Caco-2 (cell line): ENCODE results near the gene TOM1L1. TPM values are rescaled to one million over a fixed set of nuclear protein-coding genes. Genes with fewer than 3 reads are reported as not detected.

Experiments used
- BruUV-seq: library from RNA; stranded (reverse); fragments of 400-500 nt; replicated peaks from 2 replicates; lab custom pipeline; 2021; lab: Mats Ljungman, UMichigan
- CTCF ChIA-PET: fragments of 300-600 bp; sonication (Branson Sonifier 250); formaldehyde crosslinking; loops from one replicate; lab custom pipeline; 2022; ENCODE audit warnings: antibody characterized with exemption; lab: Charles Lee
- POLR2A ChIA-PET: fragments of 300-600 bp; sonication (Branson Sonifier 250); formaldehyde crosslinking; loops from one replicate; lab custom pipeline; 2022; ENCODE audit warnings: antibody characterized with exemption; lab: Charles Lee
- DNase-seq, 2 experiments: peaks; one replicate each; pipeline versions ENCODE4 v3.0.0 to v3.0.0-alpha.2; 2020 to 2022
- H3K27me3 ChIP-seq: replicated peaks from 2 replicates; pipeline ENCODE4 v1.6.0; 2011; ENCODE audit warnings: low read length; ENCODE audit not compliant: control insufficient read depth, insufficient read depth
- H3K36me3 ChIP-seq: 2 replicates; pipeline ENCODE4 v1.5.1; 2011; ENCODE audit warnings: low read length; ENCODE audit not compliant: control insufficient read depth, insufficient read depth
- H3K4me1 ChIP-seq: fragments of 250-450 bp; sonication (Bioruptor Pico); 2 replicates; pipeline ENCODE4 v1.5.1; 2020; ENCODE audit warnings: mild to moderate bottlenecking
- H3K4me3 ChIP-seq: 2 replicates; pipeline ENCODE4 v1.5.1; 2011; ENCODE audit warnings: low read depth, mild to moderate bottlenecking, control low read depth, low read length
- H3K9me3 ChIP-seq: fragments of 250-450 bp; sonication (Bioruptor Pico); 2 replicates; pipeline ENCODE4 v1.5.1; 2020; ENCODE audit warnings: mild to moderate bottlenecking, moderate library complexity
- H3K27ac Mint-ChIP-seq: one replicate; pipeline ENCODE4 v1.8.0; 2022; ENCODE audit warnings: mixed read lengths; ENCODE audit not compliant: unreplicated experiment
- H3K27me3 Mint-ChIP-seq: one replicate; pipeline ENCODE4 v1.8.0; 2022; ENCODE audit warnings: mixed read lengths; ENCODE audit not compliant: insufficient read depth, unreplicated experiment
- H3K36me3 Mint-ChIP-seq: one replicate; pipeline ENCODE4 v1.8.0; 2022; ENCODE audit warnings: mild to moderate bottlenecking, mixed read lengths; ENCODE audit not compliant: insufficient read depth, unreplicated experiment
- H3K4me1 Mint-ChIP-seq: one replicate; pipeline ENCODE4 v1.8.0; 2022; ENCODE audit warnings: low read depth, mixed read lengths; ENCODE audit not compliant: unreplicated experiment
- H3K4me3 Mint-ChIP-seq: one replicate; pipeline ENCODE4 v1.8.0; 2022; ENCODE audit warnings: mild to moderate bottlenecking, moderate library complexity, mixed read lengths; ENCODE audit not compliant: unreplicated experiment
- H3K9me3 Mint-ChIP-seq: one replicate; pipeline ENCODE4 v1.8.0; 2022; ENCODE audit warnings: mixed read lengths; ENCODE audit not compliant: unreplicated experiment
- CTCF ChIP-seq, 2 experiments: fragments of 200-600 bp in 1 of 2; IDR thresholded peaks; 1 replicate in 1 of 2; 2 replicates in 1 of 2; pipeline versions ENCODE4 v1.5.1 to v1.8.0; 2011 to 2022; ENCODE audit warnings: antibody characterized with exemption in 1 of 2, control low read depth in 1 of 2, inconsistent platforms in 1 of 2, low read depth in 1 of 2, low read length in 1 of 2, mild to moderate bottlenecking in 1 of 2, moderate library complexity in 1 of 2; ENCODE audit not compliant: insufficient read depth in 1 of 2, severe bottlenecking in 1 of 2, unreplicated experiment in 1 of 2
- intact Hi-C: fragments of 100-400 bp; cut with micrococcal nuclease; formaldehyde crosslinking; loops from one replicate; pipeline ENCODE4 v1.10.0; 2022; ENCODE audit not compliant: unreplicated experiment
- total RNA-seq: library from RNA; stranded (reverse); gene quantifications from 2 replicates; pipeline ENCODE4 v1.2.3, GENCODE V29; 2022

The TOM1L1 gene
- total RNA-seq, 1 experiment from 2014 or later, result 48.7 TPM

- H3K36me3 Mint-ChIP-seq, result no peaks in the 10 kb centered on the region
- no TSS peak for BruUV-seq
- intact Hi-C loops, result loop anchor here (10.0 kb wide), 1 partner anchor 144 kb away; no protein-coding TSS in a partner anchor
- no peaks in the 10 kb centered on the region for H3K36me3 ChIP-seq
- no peaks in the 10 kb centered on the region for H3K4me1 ChIP-seq
- no peaks in the 10 kb centered on the region for H3K9me3 Mint-ChIP-seq
- POLR2A ChIA-PET, result no interaction called here
- H3K9me3 ChIP-seq, result no peaks in the 10 kb centered on the region
- H3K4me1 Mint-ChIP-seq, result no peaks in the 10 kb centered on the region
- H3K4me3 ChIP-seq, result no peak overlapping the region
- DNase-seq, result no peak
- H3K27me3 ChIP-seq, result no peaks in the 10 kb centered on the region
- H3K27ac Mint-ChIP-seq, result no peak overlapping the region
- TF ChIP-seq CTCF (IDR thresholded peaks at IDR 0.05; ENCODE audit: insufficient read depth in 1 of 2, low read depth in 1 of 2, low read length in 1 of 2, severe bottlenecking in 1 of 2, unreplicated experiment in 1 of 2), result no peak
- peaks cover 8% of the 10 kb centered on the region for H3K27me3 Mint-ChIP-seq
- CTCF ChIA-PET, result interaction anchor here (1.0 kb wide), 1 partner anchor 7 kb away, joined by 3 read pairs; no protein-coding TSS in a partner anchor
- H3K4me3 Mint-ChIP-seq, result no peak overlapping the region
Measured at GRCh38 chr17:54898576-54898975, 2.1 kb upstream of the TOM1L1 start.

- Histone ChIP-seq H3K9me3 (no peaks in the 10 kb centered on the region), H3K27me3 (no peaks in the 10 kb centered on the region), H3K36me3 (no peaks in the 10 kb centered on the region), H3K4me1 (no peaks in the 10 kb centered on the region), H3K4me3 (no peak overlapping the region)
- no peak for DNase-seq
- no peak overlapping the region for H3K27ac Mint-ChIP-seq
- no TSS peak for BruUV-seq
- H3K4me3 Mint-ChIP-seq, result no peak overlapping the region
- TF ChIP-seq CTCF (IDR thresholded peaks at IDR 0.05; ENCODE audit: insufficient read depth in 1 of 2, low read depth in 1 of 2, low read length in 1 of 2, severe bottlenecking in 1 of 2, unreplicated experiment in 1 of 2), result no peak
- no peaks in the 10 kb centered on the region for H3K4me1 Mint-ChIP-seq
- H3K27me3 Mint-ChIP-seq, result peaks cover 8% of the 10 kb centered on the region
- H3K9me3 Mint-ChIP-seq, result no peaks in the 10 kb centered on the region
- POLR2A ChIA-PET, result no interaction called here
- CTCF ChIA-PET, result interaction anchor here (1.0 to 1.3 kb wide), 2 partner anchors 8 to 21 kb away, joined by 3 read pairs; no protein-coding TSS in a partner anchor
- H3K36me3 Mint-ChIP-seq, result no peaks in the 10 kb centered on the region
- intact Hi-C loops, result loop anchor here (10.0 kb wide), 1 partner anchor 144 kb away; no protein-coding TSS in a partner anchor
Measured at GRCh38 chr17:54899201-54899600, 1.5 kb upstream of the TOM1L1 start.

GRCh38 chr17:54899721-54900456 lies 763 bp upstream of the TOM1L1 start:
- no peaks in the 10 kb centered on the region for H3K4me1 Mint-ChIP-seq
- no peak overlapping the region for H3K27ac Mint-ChIP-seq
- Histone ChIP-seq H3K9me3 (no peaks in the 10 kb centered on the region), H3K36me3 (no peaks in the 10 kb centered on the region), H3K4me3 (peak overlapping the region; percentile 96), H3K4me1 (no peaks in the 10 kb centered on the region), H3K27me3 (no peaks in the 10 kb centered on the region)
- DNase-seq, result no peak
- H3K27me3 Mint-ChIP-seq, result peaks cover 8% of the 10 kb centered on the region
- no peaks in the 10 kb centered on the region for H3K9me3 Mint-ChIP-seq
- no peaks in the 10 kb centered on the region for H3K36me3 Mint-ChIP-seq
- CTCF ChIA-PET, result interaction anchor here (0.6 to 1.3 kb wide), 5 partner anchors 9 to 106 kb away, joined by 3 to 5 read pairs (median 3); no protein-coding TSS in a partner anchor
- peak overlapping the region; percentile 85 for H3K4me3 Mint-ChIP-seq
- intact Hi-C loops, result loop anchor here (2.0 to 10.0 kb wide), 2 partner anchors 69 to 145 kb away; partner anchors contain the start of genes COX11 and STXBP4
- no peak for TF ChIP-seq CTCF (IDR thresholded peaks at IDR 0.05; ENCODE audit: insufficient read depth in 1 of 2, low read depth in 1 of 2, low read length in 1 of 2, severe bottlenecking in 1 of 2, unreplicated experiment in 1 of 2)
- POLR2A ChIA-PET, result interaction anchor here (0.7 kb wide), 1 partner anchor 74 kb away, joined by 3 read pairs; no protein-coding TSS in a partner anchor
- no TSS peak for BruUV-seq
